Chondrocyte (in vitro differentiated cells): ENCODE results near the gene UAP1L1. TPM values are rescaled to one million over a fixed set of nuclear protein-coding genes. Genes with fewer than 3 reads are reported as not detected.

Experiments used
- DNase-seq: peaks from one replicate; pipeline ENCODE4 v3.0.0; 2021; ENCODE audit warnings: mixed read lengths, low spot score
- H3K27ac Mint-ChIP-seq: one replicate; pipeline ENCODE4 v1.8.0; 2021; ENCODE audit warnings: mild to moderate bottlenecking, moderate library complexity, mixed read lengths; ENCODE audit not compliant: unreplicated experiment
- H3K27me3 Mint-ChIP-seq: 2 replicates; pipeline ENCODE4 v1.8.0; 2021; ENCODE audit warnings: low read depth, mixed read lengths
- H3K36me3 Mint-ChIP-seq: 2 replicates; pipeline ENCODE4 v1.8.0; 2021; ENCODE audit warnings: low read depth, mixed read lengths
- H3K4me1 Mint-ChIP-seq: 2 replicates; pipeline ENCODE4 v1.8.0; 2021; ENCODE audit warnings: low read depth, mild to moderate bottlenecking, mixed read lengths
- H3K4me3 Mint-ChIP-seq: one replicate; pipeline ENCODE4 v1.8.0; 2021; ENCODE audit warnings: mild to moderate bottlenecking, moderate library complexity, mixed read lengths; ENCODE audit not compliant: unreplicated experiment
- H3K9me3 Mint-ChIP-seq: 2 replicates; pipeline ENCODE4 v1.8.0; 2021; ENCODE audit warnings: low read depth, mixed read lengths
- total RNA-seq: library from RNA; stranded (reverse); gene quantifications from 3 replicates; pipeline ENCODE4 v1.2.1, GENCODE V29; 2021
- TF ChIP-seq, protein P1 (sequence below): fragments of 200-600 bp; sonication (generic); IDR thresholded peaks from 2 replicates; pipeline ENCODE4 v1.5.0; 2021; ENCODE audit warnings: antibody characterized with exemption, mild to moderate bottlenecking, moderate library complexity

The UAP1L1 gene
- total RNA-seq, 1 donor from 2014 or later = 44.0 TPM

DNA sequence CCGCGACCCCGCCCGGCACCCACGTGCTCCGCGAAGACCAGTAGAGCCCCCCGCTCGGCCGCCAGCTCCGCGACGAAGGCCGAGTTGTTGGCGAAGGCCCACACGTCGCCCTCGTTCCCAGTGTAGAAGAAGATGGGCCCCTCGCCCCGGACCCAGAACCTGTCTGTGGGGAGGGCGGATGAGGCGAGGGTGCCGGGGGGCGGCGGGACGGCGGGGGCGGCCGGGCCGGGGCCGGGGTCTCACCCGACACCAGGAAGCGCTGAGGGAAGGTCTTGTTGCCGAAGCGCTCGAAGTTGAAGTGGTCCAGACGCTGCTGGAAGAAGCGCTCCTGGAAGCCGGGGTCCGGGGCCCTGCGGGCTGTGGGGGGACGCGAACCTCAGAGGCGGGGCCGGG, 36.9 kb downstream of the UAP1L1 start:
- H3K4me3 Mint-ChIP-seq = peak overlapping the region; percentile 36
- no peaks in the 10 kb centered on the region for H3K27me3 Mint-ChIP-seq
- H3K27ac Mint-ChIP-seq = no peak overlapping the region
- TF ChIP-seq, protein P1, sequence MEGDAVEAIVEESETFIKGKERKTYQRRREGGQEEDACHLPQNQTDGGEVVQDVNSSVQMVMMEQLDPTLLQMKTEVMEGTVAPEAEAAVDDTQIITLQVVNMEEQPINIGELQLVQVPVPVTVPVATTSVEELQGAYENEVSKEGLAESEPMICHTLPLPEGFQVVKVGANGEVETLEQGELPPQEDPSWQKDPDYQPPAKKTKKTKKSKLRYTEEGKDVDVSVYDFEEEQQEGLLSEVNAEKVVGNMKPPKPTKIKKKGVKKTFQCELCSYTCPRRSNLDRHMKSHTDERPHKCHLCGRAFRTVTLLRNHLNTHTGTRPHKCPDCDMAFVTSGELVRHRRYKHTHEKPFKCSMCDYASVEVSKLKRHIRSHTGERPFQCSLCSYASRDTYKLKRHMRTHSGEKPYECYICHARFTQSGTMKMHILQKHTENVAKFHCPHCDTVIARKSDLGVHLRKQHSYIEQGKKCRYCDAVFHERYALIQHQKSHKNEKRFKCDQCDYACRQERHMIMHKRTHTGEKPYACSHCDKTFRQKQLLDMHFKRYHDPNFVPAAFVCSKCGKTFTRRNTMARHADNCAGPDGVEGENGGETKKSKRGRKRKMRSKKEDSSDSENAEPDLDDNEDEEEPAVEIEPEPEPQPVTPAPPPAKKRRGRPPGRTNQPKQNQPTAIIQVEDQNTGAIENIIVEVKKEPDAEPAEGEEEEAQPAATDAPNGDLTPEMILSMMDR = no peak
- DNase-seq = no peak
- H3K9me3 Mint-ChIP-seq = no peaks in the 10 kb centered on the region
- peaks cover 2% of the 10 kb centered on the region for H3K36me3 Mint-ChIP-seq
- peaks cover 3% of the 10 kb centered on the region for H3K4me1 Mint-ChIP-seq

DNA sequence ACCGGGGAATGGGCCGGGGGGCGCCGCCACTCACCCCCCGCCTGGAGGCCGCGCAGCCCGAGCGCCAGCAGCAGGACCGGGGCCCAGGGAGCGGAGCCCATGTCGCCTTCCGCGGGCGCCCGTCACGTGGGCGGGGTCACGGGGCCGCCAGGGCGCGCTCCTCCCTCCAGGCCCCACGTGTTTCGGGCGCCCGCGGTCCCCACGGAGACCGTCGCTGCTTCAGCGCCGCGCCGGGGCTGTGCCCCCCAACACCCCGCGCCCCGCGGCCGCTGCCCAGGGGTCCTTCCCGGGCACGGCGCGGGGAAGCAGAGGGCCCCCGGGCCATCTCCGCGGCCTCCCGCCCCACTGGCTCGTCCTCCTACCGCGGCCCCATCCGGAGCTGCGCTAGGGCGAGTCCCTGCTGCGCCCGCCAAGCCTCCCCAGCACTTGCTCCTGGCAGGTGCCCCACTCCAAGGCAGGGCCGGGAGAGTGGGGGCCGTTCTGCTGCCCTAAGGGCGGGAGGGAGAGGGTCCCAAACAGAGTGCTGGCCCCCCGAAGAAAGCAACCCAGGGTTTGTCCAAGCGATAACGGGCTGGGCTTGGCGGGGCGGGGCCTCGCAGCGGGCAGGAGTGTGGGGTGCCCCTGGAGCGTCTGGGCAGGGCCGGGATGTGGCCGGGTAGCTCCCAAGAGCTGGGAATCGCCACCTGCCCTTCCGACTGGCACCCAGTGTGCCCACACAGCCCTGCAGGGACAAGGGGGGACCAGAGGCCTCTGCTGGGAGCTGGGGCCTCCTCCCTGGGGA, 37.5 kb downstream of the UAP1L1 start, which contains the start of gene DPP7:
TSS of gene DPP7 (minus strand) at position 121 of the 781 bp plus-strand sequence. CDS start at position 101, 20 bp downstream.
- Mint-ChIP-seq H3K4me3 (peak within 1 kb of the TSS; percentile 63), H3K36me3 (peaks cover 2% of the 10 kb centered on the region)
- peak; percentile 84 for DNase-seq

DNA sequence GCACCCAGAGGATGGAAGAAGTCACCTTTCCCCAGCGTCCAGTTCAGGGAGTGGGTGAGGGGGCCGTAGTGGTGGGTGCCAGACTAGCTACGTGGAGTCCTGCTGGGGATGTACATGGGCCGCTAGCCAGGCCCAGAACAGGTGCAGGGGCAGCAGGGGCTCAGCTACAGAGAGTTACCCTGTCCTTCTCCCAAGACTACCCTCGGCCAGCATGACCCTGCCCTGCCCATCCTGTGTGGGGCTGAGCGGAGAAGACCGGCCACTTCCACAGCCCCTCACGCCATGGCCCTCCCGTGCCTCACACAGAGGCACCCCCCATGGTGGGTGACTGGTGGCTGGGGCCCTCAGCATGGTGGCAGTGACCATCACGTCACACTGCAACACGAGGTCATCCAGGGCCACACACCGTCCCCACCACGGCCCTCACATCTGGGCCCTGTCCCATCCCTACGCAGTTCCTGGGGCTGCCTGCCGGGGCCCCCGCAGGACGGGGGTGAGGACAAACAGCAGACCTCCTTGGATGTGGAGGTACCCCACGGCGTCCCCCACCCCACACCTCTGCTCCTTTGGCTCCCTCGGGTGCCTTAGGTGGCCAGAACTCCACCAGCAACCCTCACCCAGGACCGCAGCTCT, 38.2 kb downstream of the UAP1L1 start:
- Mint-ChIP-seq H3K27me3 (no peaks in the 10 kb centered on the region), H3K36me3 (peaks cover 2% of the 10 kb centered on the region), H3K4me3 (no peak overlapping the region), H3K27ac (no peak overlapping the region), H3K9me3 (no peaks in the 10 kb centered on the region), H3K4me1 (peaks cover 3% of the 10 kb centered on the region)
- no peak for DNase-seq
- TF ChIP-seq, protein P1 = no peak

More for the DNA sequence above, 37.5 kb downstream of the UAP1L1 start, which contains the start of gene DPP7:
- TF ChIP-seq, protein P1 = no peak
- no peak within 1 kb of the TSS for H3K27ac Mint-ChIP-seq
- H3K4me1 Mint-ChIP-seq = peaks cover 3% of the 10 kb centered on the region
- H3K27me3 Mint-ChIP-seq = no peaks in the 10 kb centered on the region
- H3K9me3 Mint-ChIP-seq = no peaks in the 10 kb centered on the region

DNA sequence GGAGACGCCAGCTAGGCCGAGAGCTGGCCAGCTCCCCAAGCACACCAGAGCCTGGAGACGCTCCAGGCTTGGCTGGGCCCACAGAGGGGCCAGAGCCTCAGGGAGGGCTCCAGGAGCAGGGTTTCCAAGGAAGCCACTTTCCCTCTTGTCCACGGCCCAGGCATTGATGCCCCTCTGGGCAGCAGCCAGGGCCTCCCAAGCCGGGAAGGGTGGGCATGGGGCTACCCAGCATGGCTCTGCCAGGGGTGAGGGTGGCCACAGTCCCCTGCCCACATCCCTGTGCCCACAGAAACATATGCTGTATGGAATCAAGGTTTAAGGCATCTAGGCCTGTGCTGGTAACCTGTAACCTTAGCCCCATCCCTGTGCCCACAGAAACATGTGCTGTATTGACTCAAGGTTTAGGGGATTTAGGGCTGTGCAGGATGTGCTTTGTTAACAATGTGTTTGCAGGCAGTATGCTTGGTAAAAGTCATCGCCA, 38.8 kb downstream of the UAP1L1 start:
- no peaks in the 10 kb centered on the region for H3K36me3 Mint-ChIP-seq
- DNase-seq = no peak
- no peak overlapping the region for H3K27ac Mint-ChIP-seq
- peaks cover 3% of the 10 kb centered on the region for H3K4me1 Mint-ChIP-seq
- TF ChIP-seq, protein P1 = no peak
- no peaks in the 10 kb centered on the region for H3K27me3 Mint-ChIP-seq
- H3K9me3 Mint-ChIP-seq = no peaks in the 10 kb centered on the region
- H3K4me3 Mint-ChIP-seq = no peak overlapping the region

DNA sequence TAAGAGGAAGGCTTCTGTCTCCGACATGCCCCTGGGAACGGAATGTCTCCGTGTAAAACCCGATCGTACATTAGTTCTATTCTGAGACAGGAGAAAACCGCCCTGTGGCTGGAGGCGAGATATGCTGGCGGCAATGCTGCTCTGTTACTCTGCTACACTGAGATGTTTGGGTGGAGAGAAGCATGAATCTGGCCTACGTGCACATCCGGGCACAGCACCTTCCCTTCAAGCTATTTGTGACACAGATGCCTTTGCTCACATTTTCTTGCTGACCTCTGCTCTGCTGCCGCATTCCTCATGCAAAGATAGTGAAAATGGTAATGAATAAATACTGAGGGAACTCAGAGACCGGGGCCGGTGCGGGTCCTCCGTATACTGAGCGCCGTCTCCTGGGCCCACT, 39.4 kb downstream of the UAP1L1 start:
- no peaks in the 10 kb centered on the region for H3K27me3 Mint-ChIP-seq
- H3K36me3 Mint-ChIP-seq = no peaks in the 10 kb centered on the region
- no peak overlapping the region for H3K27ac Mint-ChIP-seq
- H3K4me3 Mint-ChIP-seq = no peak overlapping the region
- no peaks in the 10 kb centered on the region for H3K9me3 Mint-ChIP-seq
- TF ChIP-seq, protein P1 = no peak
- no peak for DNase-seq
- H3K4me1 Mint-ChIP-seq = peaks cover 3% of the 10 kb centered on the region
